ENCODE data around the gene PKD1. TPM values are rescaled to one million over a fixed set of nuclear protein-coding genes. Genes with fewer than 3 reads are reported as not detected.
"Not testable (repeated sequence)": the region's sequence is repeated elsewhere in the genome, so short reads cannot be mapped to it uniquely, and the experiment has no call there.

Gene PKD1
- total RNA-seq (63.3 TPM), polyA plus RNA-seq (ENCODE audit: insufficient read depth in 1 of 8, insufficient read length in 8 of 8, low replicate concordance in 1 of 8) (100 to 1,000 TPM; 120 to 183 (median 156) TPM)
- long read RNA-seq, donor 1: 0 reads
- long read RNA-seq, donor 2: 0 reads
- long read RNA-seq, donor 3, partial matches to known transcripts: 43 of 45 reads
- long read RNA-seq, donor 3, other reads (novel, unspliced or antisense): 0 of 45 reads
- long read RNA-seq, donor 4, partial matches to known transcripts: 7 of 9 reads
- long read RNA-seq, donor 4, other reads (novel, unspliced or antisense): 0 of 9 reads
- long read RNA-seq, donor 5, partial matches to known transcripts: 25 of 26 reads
- long read RNA-seq, donor 5, other reads (novel, unspliced or antisense): 0 of 26 reads
- long read RNA-seq, donor 6, partial matches to known transcripts: 0 of 2 reads
- long read RNA-seq, donor 6, other reads (novel, unspliced or antisense): 0 of 2 reads
- long read RNA-seq, donor 7, partial matches to known transcripts: 18 of 19 reads
- long read RNA-seq, donor 7, other reads (novel, unspliced or antisense): 0 of 19 reads
- long read RNA-seq, donor 8: 0 reads
- long read RNA-seq, donor 9, partial matches to known transcripts: 0 of 2 reads
- long read RNA-seq, donor 9, other reads (novel, unspliced or antisense): 0 of 2 reads
- long read RNA-seq, donor 10, partial matches to known transcripts: 0 of 2 reads
- long read RNA-seq, donor 10, other reads (novel, unspliced or antisense): 0 of 2 reads
- long read RNA-seq, donor 11, partial matches to known transcripts: 0 of 1 reads
- long read RNA-seq, donor 11, other reads (novel, unspliced or antisense): 0 of 1 reads

- under 1% methylated on average over 33 of the region's 81 CpGs for WGBS (ENCODE audit: insufficient coverage)
- Histone ChIP-seq H3K4me3 (ENCODE audit: low read length) (peak within 1 kb of the TSS; percentile 47), H3K27ac (ENCODE audit: low read length) (peak within 1 kb of the TSS; percentile 88)
- not testable (repeated sequence) for H3K36me3 ChIP-seq (ENCODE audit: control insufficient read depth, insufficient read depth, low read length); H3K27me3 ChIP-seq (ENCODE audit: control insufficient read depth, insufficient read depth, low read length); H3K9me3 ChIP-seq (replicated peaks; ENCODE audit: control insufficient read depth, low read depth, low read length); H3K4me1 ChIP-seq (ENCODE audit: control insufficient read depth, insufficient read depth, low read length)
- peak; percentile 97 for DNase-seq
Observed at GRCh38 chr16:2135770-2136490, at the start of gene PKD1. Gene PKD1, minus strand, starts transcription at chr16:2135898. Its CDS starts 209 bp downstream, at chr16:2135689.

- 84% methylated on average over 20 of the region's 20 CpGs for WGBS (ENCODE audit: insufficient coverage)
- no peak for DNase-seq
- Histone ChIP-seq H3K27me3 (ENCODE audit: control insufficient read depth, insufficient read depth, low read length) (no peaks in the 10 kb centered on the region), H3K9me3 (replicated peaks; ENCODE audit: control insufficient read depth, low read depth, low read length) (no peaks in the 10 kb centered on the region), H3K4me3 (ENCODE audit: low read length) (no peak overlapping the region), H3K4me1 (ENCODE audit: control insufficient read depth, insufficient read depth, low read length) (no peaks in the 10 kb centered on the region), H3K27ac (ENCODE audit: low read length) (no peak overlapping the region), H3K36me3 (ENCODE audit: control insufficient read depth, insufficient read depth, low read length) (peaks cover 3% of the 10 kb centered on the region)
Observed at GRCh38 chr16:2184962-2185361, 49.3 kb upstream of the PKD1 start.

GRCh38 chr16:2184346-2184745, 48.6 kb upstream of the PKD1 start:
- Histone ChIP-seq H3K36me3 (ENCODE audit: control insufficient read depth, insufficient read depth, low read length) (peaks cover 3% of the 10 kb centered on the region), H3K27me3 (ENCODE audit: control insufficient read depth, insufficient read depth, low read length) (no peaks in the 10 kb centered on the region), H3K9me3 (replicated peaks; ENCODE audit: control insufficient read depth, low read depth, low read length) (no peaks in the 10 kb centered on the region), H3K4me3 (ENCODE audit: low read length) (no peak overlapping the region), H3K27ac (ENCODE audit: low read length) (no peak overlapping the region), H3K4me1 (ENCODE audit: control insufficient read depth, insufficient read depth, low read length) (no peaks in the 10 kb centered on the region)
- no peak for DNase-seq
- 89% methylated on average over 12 of the region's 19 CpGs for WGBS (ENCODE audit: insufficient coverage)

GRCh38 chr16:2183671-2184070, 48.0 kb upstream of the PKD1 start:
- Histone ChIP-seq H3K4me1 (ENCODE audit: control insufficient read depth, insufficient read depth, low read length) (no peaks in the 10 kb centered on the region), H3K36me3 (ENCODE audit: control insufficient read depth, insufficient read depth, low read length) (peaks cover 3% of the 10 kb centered on the region), H3K9me3 (replicated peaks; ENCODE audit: control insufficient read depth, low read depth, low read length) (no peaks in the 10 kb centered on the region), H3K27me3 (ENCODE audit: control insufficient read depth, insufficient read depth, low read length) (no peaks in the 10 kb centered on the region), H3K27ac (ENCODE audit: low read length) (no peak overlapping the region), H3K4me3 (ENCODE audit: low read length) (no peak overlapping the region)
- no peak for DNase-seq
- 91% methylated on average over 29 of the region's 30 CpGs for WGBS (ENCODE audit: insufficient coverage)

- Histone ChIP-seq H3K4me1 (ENCODE audit: control insufficient read depth, insufficient read depth, low read length) (no peaks in the 10 kb centered on the region), H3K27ac (ENCODE audit: low read length) (no peak overlapping the region), H3K27me3 (ENCODE audit: control insufficient read depth, insufficient read depth, low read length) (no peaks in the 10 kb centered on the region), H3K9me3 (replicated peaks; ENCODE audit: control insufficient read depth, low read depth, low read length) (no peaks in the 10 kb centered on the region), H3K4me3 (ENCODE audit: low read length) (no peak overlapping the region), H3K36me3 (ENCODE audit: control insufficient read depth, insufficient read depth, low read length) (peaks cover 12% of the 10 kb centered on the region)
- no peak for DNase-seq
- 87% methylated on average over 20 of the region's 20 CpGs for WGBS (ENCODE audit: insufficient coverage)
Observed at GRCh38 chr16:2181952-2182351, 46.3 kb upstream of the PKD1 start.

- Histone ChIP-seq H3K27me3 (ENCODE audit: control insufficient read depth, insufficient read depth, low read length) (no peaks in the 10 kb centered on the region), H3K36me3 (ENCODE audit: control insufficient read depth, insufficient read depth, low read length) (peaks cover 18% of the 10 kb centered on the region), H3K27ac (ENCODE audit: low read length) (no peak overlapping the region), H3K9me3 (replicated peaks; ENCODE audit: control insufficient read depth, low read depth, low read length) (no peaks in the 10 kb centered on the region), H3K4me3 (ENCODE audit: low read length) (no peak overlapping the region), H3K4me1 (ENCODE audit: control insufficient read depth, insufficient read depth, low read length) (no peaks in the 10 kb centered on the region)
- WGBS (ENCODE audit: insufficient coverage): 67% methylated on average over 31 of the region's 46 CpGs
- no peak for DNase-seq
Observed at GRCh38 chr16:2180962-2181923, 45.5 kb upstream of the PKD1 start.

- Histone ChIP-seq H3K27me3 (ENCODE audit: control insufficient read depth, insufficient read depth, low read length) (no peaks in the 10 kb centered on the region), H3K4me3 (ENCODE audit: low read length) (no peak overlapping the region), H3K27ac (ENCODE audit: low read length) (no peak overlapping the region), H3K9me3 (replicated peaks; ENCODE audit: control insufficient read depth, low read depth, low read length) (no peaks in the 10 kb centered on the region), H3K4me1 (ENCODE audit: control insufficient read depth, insufficient read depth, low read length) (no peaks in the 10 kb centered on the region), H3K36me3 (ENCODE audit: control insufficient read depth, insufficient read depth, low read length) (peaks cover 24% of the 10 kb centered on the region)
- 90% methylated on average over 39 of the region's 43 CpGs for WGBS (ENCODE audit: insufficient coverage)
- DNase-seq: no peak
Observed at GRCh38 chr16:2180461-2180860, 44.8 kb upstream of the PKD1 start.

- 95% methylated on average over 20 of the region's 31 CpGs for WGBS (ENCODE audit: insufficient coverage)
- Histone ChIP-seq H3K4me3 (ENCODE audit: low read length) (no peak overlapping the region), H3K36me3 (ENCODE audit: control insufficient read depth, insufficient read depth, low read length) (peaks cover 33% of the 10 kb centered on the region), H3K27me3 (ENCODE audit: control insufficient read depth, insufficient read depth, low read length) (no peaks in the 10 kb centered on the region), H3K27ac (ENCODE audit: low read length) (no peak overlapping the region), H3K9me3 (replicated peaks; ENCODE audit: control insufficient read depth, low read depth, low read length) (no peaks in the 10 kb centered on the region), H3K4me1 (ENCODE audit: control insufficient read depth, insufficient read depth, low read length) (no peaks in the 10 kb centered on the region)
- no peak for DNase-seq
Observed at GRCh38 chr16:2179576-2179975, 43.9 kb upstream of the PKD1 start.

- Histone ChIP-seq H3K9me3 (replicated peaks; ENCODE audit: control insufficient read depth, low read depth, low read length) (no peaks in the 10 kb centered on the region), H3K27ac (ENCODE audit: low read length) (no peak overlapping the region), H3K27me3 (ENCODE audit: control insufficient read depth, insufficient read depth, low read length) (no peaks in the 10 kb centered on the region), H3K4me3 (ENCODE audit: low read length) (no peak overlapping the region), H3K36me3 (ENCODE audit: control insufficient read depth, insufficient read depth, low read length) (peaks cover 37% of the 10 kb centered on the region), H3K4me1 (ENCODE audit: control insufficient read depth, insufficient read depth, low read length) (no peaks in the 10 kb centered on the region)
- 22% methylated on average over 44 of the region's 50 CpGs for WGBS (ENCODE audit: insufficient coverage)
- no peak for DNase-seq
Observed at GRCh38 chr16:2179107-2179501, 43.4 kb upstream of the PKD1 start.
